Endothelial cell of umbilical vein (primary cell): ENCODE data around the gene STAB1. TPM values are rescaled to one million over a fixed set of nuclear protein-coding genes. Genes with fewer than 3 reads are reported as not detected.

Source experiments
- BruUV-seq: library from RNA; stranded (reverse); fragments of 400-500 nt; replicated peaks from 2 replicates; lab custom pipeline; 2021; lab: Mats Ljungman, UMichigan
- CTCF ChIA-PET: fragments of 300-600, 350-600 bp; sonication (Branson Sonifier 250); formaldehyde crosslinking; loops from one replicate; lab custom pipeline; 2021; ENCODE audit warnings: antibody characterized with exemption, inconsistent platforms; lab: Charles Lee
- POLR2A ChIA-PET: fragments of 300-600, 350-600 bp; sonication (Branson Sonifier 250); formaldehyde crosslinking; loops from one replicate; lab custom pipeline; 2021; ENCODE audit warnings: antibody characterized with exemption, inconsistent platforms; lab: Charles Lee
- DNase-seq: peaks from one replicate; pipeline ENCODE4 v3.0.0-alpha.2; 2011; ENCODE audit warnings: low read depth, low spot score
- FAIRE-seq: peaks from 2 replicates; lab custom pipeline; 2011; peaks lifted over from hg19 to GRCh38; lab: Jason Lieb, UNC
- H2AFZ ChIP-seq: 2 replicates; pipeline ENCODE4 v1.6.0; 2012; ENCODE audit warnings: low read depth, low read length, control low read depth, inconsistent platforms
- H3K27ac ChIP-seq: 2 replicates; pipeline ENCODE4 v1.5.1; 2011; ENCODE audit warnings: low read depth, mild to moderate bottlenecking, control low read depth, low read length, moderate library complexity; ENCODE audit not compliant: insufficient read depth
- H3K27me3 ChIP-seq, 2 experiments: 2 replicates each; pipeline versions ENCODE4 v1.6.0 to v1.6.1; 2011; ENCODE audit warnings: low read length in 2 of 2, mixed read lengths in 1 of 2; ENCODE audit not compliant: control insufficient read depth in 2 of 2, insufficient read depth in 2 of 2
- H3K36me3 ChIP-seq, 2 experiments: 2 replicates in 1 of 2; 3 replicates in 1 of 2; pipeline ENCODE4 v1.5.1; 2011; ENCODE audit warnings: low read length in 2 of 2, mild to moderate bottlenecking in 1 of 2, moderate library complexity in 1 of 2; ENCODE audit not compliant: control insufficient read depth in 2 of 2, insufficient read depth in 2 of 2; ENCODE audit errors: extremely low read depth in 1 of 2
- H3K4me1 ChIP-seq: 3 replicates; pipeline ENCODE4 v1.5.1; 2011; ENCODE audit warnings: mild to moderate bottlenecking, low read length; ENCODE audit not compliant: control insufficient read depth, insufficient read depth; ENCODE audit errors: extremely low read depth
- H3K4me2 ChIP-seq: 2 replicates; pipeline ENCODE4 v1.6.1; 2011; ENCODE audit warnings: low read length, control low read depth, mixed read lengths; ENCODE audit not compliant: insufficient read depth
- H3K4me3 ChIP-seq, 3 experiments: fragments of 200-600 bp in 1 of 3; sonication (generic), shearing (Covaris generic) in 1 of 3; replicated peaks in 1 of 3; 2 replicates each; pipeline ENCODE4 v1.5.1; 2011 to 2016; ENCODE audit warnings: control low read depth in 3 of 3, low read length in 3 of 3, mild to moderate bottlenecking in 2 of 3, inconsistent platforms in 1 of 3, low read depth in 1 of 3, moderate library complexity in 1 of 3; ENCODE audit not compliant: insufficient read depth in 1 of 3
- H3K79me2 ChIP-seq: 2 replicates; pipeline ENCODE4 v1.6.0; 2012; ENCODE audit warnings: low read length, inconsistent platforms; ENCODE audit not compliant: control insufficient read depth, insufficient read depth
- H3K9ac ChIP-seq: replicated peaks from 2 replicates; pipeline ENCODE3; 2011; ENCODE audit warnings: low read length, control low read depth; ENCODE audit not compliant: insufficient read depth; ENCODE audit errors: extremely low read depth
- H3K9me1 ChIP-seq: replicated peaks from 3 replicates; pipeline ENCODE4 v1.6.0; 2011; ENCODE audit warnings: mild to moderate bottlenecking, low read length; ENCODE audit not compliant: control insufficient read depth, insufficient read depth; ENCODE audit errors: extremely low read depth
- H3K9me3 ChIP-seq: replicated peaks from 2 replicates; pipeline ENCODE4 v1.5.1; 2012; ENCODE audit warnings: low read length, inconsistent platforms; ENCODE audit not compliant: control insufficient read depth, insufficient read depth
- H4K20me1 ChIP-seq: replicated peaks from 2 replicates; pipeline ENCODE3; 2011; ENCODE audit warnings: mild to moderate bottlenecking, low read length; ENCODE audit not compliant: control insufficient read depth, insufficient read depth; ENCODE audit errors: extremely low read depth
- dilution Hi-C: fragments of 300-500 bp; cut with MboI; formaldehyde crosslinking; loops from one replicate; pipeline ENCODE4 v1.15.0; 2019; ENCODE audit warnings: low sequenced_read_pairs; ENCODE audit not compliant: extremely low pct_ligation_motif_present
- intact Hi-C: fragments of 100-400 bp; cut with micrococcal nuclease; formaldehyde crosslinking; loops from one replicate; pipeline ENCODE4 v1.10.0; 2022
- polyA plus RNA-seq, 4 experiments: library from polyadenylated mRNA; depleted of rRNA in 3 of 4; stranded (reverse) in 3 of 4; unstranded in 1 of 4; fragments of >200 nt; gene quantifications; 2 replicates each; pipeline versions ENCODE4 v1.2.1 to v1.2.3, GENCODE V29; 2011 to 2012; ENCODE audit warnings: missing spikeins in 1 of 4
- total RNA-seq: library from RNA; stranded (reverse); gene quantifications from 2 replicates; pipeline ENCODE4 v1.2.3, GENCODE V29; 2021
- TF ChIP-seq, protein P1 (sequence below): IDR thresholded peaks from 2 replicates; pipeline ENCODE4 v1.6.1; 2011; ENCODE audit not compliant: insufficient read depth, insufficient read length
- TF ChIP-seq, protein P2 (sequence below), 2 donors: IDR thresholded peaks; 1 replicate in 1 of 2; 2 replicates in 1 of 2; pipeline ENCODE4 v1.5.1; 2011; ENCODE audit warnings: low read length in 2 of 2, mild to moderate bottlenecking in 2 of 2, moderate library complexity in 2 of 2, control low read depth in 1 of 2, inconsistent platforms in 1 of 2, low read depth in 1 of 2; ENCODE audit not compliant: insufficient read depth in 1 of 2; ENCODE audit errors: extremely low read depth in 1 of 2

The STAB1 gene
- total and polyA plus RNA-seq, 2 donors (not counting 3 experiments of a cell fraction or from before 2014, with no cell fraction given) = 369 TPM

DNA sequence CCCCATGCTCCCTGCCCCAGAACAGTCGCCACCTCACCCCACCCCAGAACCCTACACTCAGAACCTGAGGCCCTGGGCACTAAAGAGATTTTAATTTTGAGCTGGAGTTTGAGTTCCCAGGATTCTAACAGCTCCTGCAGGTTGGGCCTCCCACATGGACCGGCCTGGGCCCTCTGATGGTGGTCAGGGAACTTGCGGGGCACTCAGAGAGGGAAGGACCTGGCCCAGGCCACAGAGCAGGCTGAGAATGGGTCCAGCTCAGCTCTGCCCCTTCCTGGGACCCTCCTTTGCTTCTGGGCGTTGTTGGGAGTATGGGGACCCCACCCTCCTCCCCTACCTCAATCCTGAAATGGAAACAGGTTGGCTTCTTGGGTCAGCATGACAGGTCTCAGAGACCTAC lies 49.1 kb upstream of the STAB1 start:
- no peaks in the 10 kb centered on the region for H3K9me3 ChIP-seq
- TF ChIP-seq, protein P1, sequence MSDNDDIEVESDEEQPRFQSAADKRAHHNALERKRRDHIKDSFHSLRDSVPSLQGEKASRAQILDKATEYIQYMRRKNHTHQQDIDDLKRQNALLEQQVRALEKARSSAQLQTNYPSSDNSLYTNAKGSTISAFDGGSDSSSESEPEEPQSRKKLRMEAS = no peak
- TF ChIP-seq, protein P2, sequence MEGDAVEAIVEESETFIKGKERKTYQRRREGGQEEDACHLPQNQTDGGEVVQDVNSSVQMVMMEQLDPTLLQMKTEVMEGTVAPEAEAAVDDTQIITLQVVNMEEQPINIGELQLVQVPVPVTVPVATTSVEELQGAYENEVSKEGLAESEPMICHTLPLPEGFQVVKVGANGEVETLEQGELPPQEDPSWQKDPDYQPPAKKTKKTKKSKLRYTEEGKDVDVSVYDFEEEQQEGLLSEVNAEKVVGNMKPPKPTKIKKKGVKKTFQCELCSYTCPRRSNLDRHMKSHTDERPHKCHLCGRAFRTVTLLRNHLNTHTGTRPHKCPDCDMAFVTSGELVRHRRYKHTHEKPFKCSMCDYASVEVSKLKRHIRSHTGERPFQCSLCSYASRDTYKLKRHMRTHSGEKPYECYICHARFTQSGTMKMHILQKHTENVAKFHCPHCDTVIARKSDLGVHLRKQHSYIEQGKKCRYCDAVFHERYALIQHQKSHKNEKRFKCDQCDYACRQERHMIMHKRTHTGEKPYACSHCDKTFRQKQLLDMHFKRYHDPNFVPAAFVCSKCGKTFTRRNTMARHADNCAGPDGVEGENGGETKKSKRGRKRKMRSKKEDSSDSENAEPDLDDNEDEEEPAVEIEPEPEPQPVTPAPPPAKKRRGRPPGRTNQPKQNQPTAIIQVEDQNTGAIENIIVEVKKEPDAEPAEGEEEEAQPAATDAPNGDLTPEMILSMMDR (IDR thresholded peaks at IDR 0.05; ENCODE audit: extremely low read depth in 1 of 2, insufficient read depth in 1 of 2, low read depth in 1 of 2, low read length in 2 of 2) = peak in 1 of 2 donors; percentile 1
- no peaks in the 10 kb centered on the region for H3K9me1 ChIP-seq
- no peak overlapping the region for H2AFZ ChIP-seq
- DNase-seq (no peak), FAIRE-seq (no peak)
- no peak overlapping the region for H3K4me2 ChIP-seq
- intact Hi-C loops (loop anchor here (5.0 kb wide), 1 partner anchor 209 kb away; the partner anchor contains the start of gene TWF2), dilution Hi-C loops (no loop called here)
- ChIA-PET POLR2A (no interaction called here), CTCF (interaction anchor here (0.7 to 7.2 kb wide), 11 partner anchors 9 to 214 kb away, joined by 3 to 243 read pairs (median 7); partner anchors contain the start of gene WDR82)
- H3K36me3 ChIP-seq = no peaks in the 10 kb centered on the region
- H3K4me3 ChIP-seq = no peak overlapping the region
- H3K9ac ChIP-seq = no peak overlapping the region
- H3K79me2 ChIP-seq = no peaks in the 10 kb centered on the region
- H3K4me1 ChIP-seq = peaks cover 5% of the 10 kb centered on the region
- H3K27ac ChIP-seq = no peak overlapping the region
- no peaks in the 10 kb centered on the region for H4K20me1 ChIP-seq
- BruUV-seq = no TSS peak
- H3K27me3 ChIP-seq = no peaks in the 10 kb centered on the region
